Testis (tissue), 2 donors: ENCODE measurements around the gene ZNF491.

Experiments
- POLR2A ChIP-seq: fragments of 450-650 bp; IDR thresholded peaks from one replicate; pipeline ENCODE4 v1.6.1; 2017; ENCODE audit warnings: antibody characterized with exemption, mild to moderate bottlenecking, moderate library complexity
- TF ChIP-seq, protein P1 (sequence below), 3 experiments: fragments of 450-650 bp in 2 of 3; fragments of 200-600 bp in 1 of 3; sonication (generic) in 1 of 3; IDR thresholded peaks; one replicate each; pipeline ENCODE4 v1.5.1; 2016 to 2019; ENCODE audit warnings: antibody characterized with exemption in 3 of 3, mild to moderate bottlenecking in 2 of 3, moderate library complexity in 1 of 3

DNA sequence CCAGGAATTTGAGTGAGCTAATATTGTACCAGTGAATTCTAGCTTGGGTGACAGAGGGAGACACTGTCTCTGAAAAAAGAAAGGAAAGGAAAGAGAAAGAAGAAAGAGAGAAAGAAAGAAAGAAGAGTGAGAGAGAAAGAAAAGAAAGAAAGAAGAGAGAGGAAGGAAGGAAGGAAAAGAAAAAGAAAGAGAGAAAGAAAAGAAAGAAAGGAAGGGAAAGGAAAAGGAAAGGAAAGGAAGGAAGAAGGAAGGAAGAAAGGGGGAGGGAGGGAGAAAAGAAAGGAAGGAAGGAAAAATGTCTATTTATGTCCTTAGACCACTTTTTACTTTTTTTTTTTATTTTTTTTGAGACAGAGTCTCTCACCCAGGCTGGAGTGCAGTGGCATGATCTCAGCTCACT lies 5.4 kb upstream of the ZNF491 start:
- TF ChIP-seq POLR2A, result no peak
- TF ChIP-seq, protein P1, sequence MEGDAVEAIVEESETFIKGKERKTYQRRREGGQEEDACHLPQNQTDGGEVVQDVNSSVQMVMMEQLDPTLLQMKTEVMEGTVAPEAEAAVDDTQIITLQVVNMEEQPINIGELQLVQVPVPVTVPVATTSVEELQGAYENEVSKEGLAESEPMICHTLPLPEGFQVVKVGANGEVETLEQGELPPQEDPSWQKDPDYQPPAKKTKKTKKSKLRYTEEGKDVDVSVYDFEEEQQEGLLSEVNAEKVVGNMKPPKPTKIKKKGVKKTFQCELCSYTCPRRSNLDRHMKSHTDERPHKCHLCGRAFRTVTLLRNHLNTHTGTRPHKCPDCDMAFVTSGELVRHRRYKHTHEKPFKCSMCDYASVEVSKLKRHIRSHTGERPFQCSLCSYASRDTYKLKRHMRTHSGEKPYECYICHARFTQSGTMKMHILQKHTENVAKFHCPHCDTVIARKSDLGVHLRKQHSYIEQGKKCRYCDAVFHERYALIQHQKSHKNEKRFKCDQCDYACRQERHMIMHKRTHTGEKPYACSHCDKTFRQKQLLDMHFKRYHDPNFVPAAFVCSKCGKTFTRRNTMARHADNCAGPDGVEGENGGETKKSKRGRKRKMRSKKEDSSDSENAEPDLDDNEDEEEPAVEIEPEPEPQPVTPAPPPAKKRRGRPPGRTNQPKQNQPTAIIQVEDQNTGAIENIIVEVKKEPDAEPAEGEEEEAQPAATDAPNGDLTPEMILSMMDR (IDR thresholded peaks at IDR 0.05), result no peak
